HepG2 (cell line): Measurements from ENCODE around the gene KLF5. TPM values are rescaled to one million over a fixed set of nuclear protein-coding genes. Genes with fewer than 3 reads are reported as not detected.

ENCODE experiments used
- ATAC-seq: fragments of 200-7000 bp; cut with Tn5 transposase; 3 replicates; pipeline ENCODE4 v1.9.1; 2020; ENCODE audit warnings: mild to moderate bottlenecking, moderate library complexity
- BruUV-seq: library from RNA; stranded (reverse); fragments of 400-500 nt; replicated peaks from 2 replicates; lab custom pipeline; 2021; lab: Mats Ljungman, UMichigan
- CTCF ChIA-PET: fragments of 300-600 bp; formaldehyde crosslinking; extraction: SDS; loops from one replicate; lab custom pipeline; 2021; ENCODE audit warnings: low total read pairs, inconsistent platforms, low intra/inter-chr PET ratio; lab: Yijun Ruan, JAX
- POLR2A ChIA-PET: fragments of 350-600 bp; sonication (Branson Sonifier 250); formaldehyde crosslinking; loops from one replicate; lab custom pipeline; 2020; ENCODE audit warnings: antibody characterized with exemption, inconsistent platforms; lab: Yijun Ruan, JAX
- DNase-seq: peaks from one replicate; pipeline ENCODE4 v3.0.0-alpha.2; 2015; ENCODE audit warnings: low spot score
- FAIRE-seq: peaks from 3 replicates; lab custom pipeline; 2011; peaks lifted over from hg19 to GRCh38; lab: Jason Lieb, UNC
- H2AFZ ChIP-seq: one replicate; pipeline ENCODE4 v1.6.1; 2011; ENCODE audit warnings: low read length, inconsistent platforms
- H3K27ac ChIP-seq: fragments of 300-600 bp; 3 replicates; pipeline ENCODE4 v1.8.0; 2011; ENCODE audit warnings: mixed run types, mild to moderate bottlenecking, mixed read lengths, low read length, inconsistent platforms; ENCODE audit not compliant: insufficient read depth; ENCODE audit errors: extremely low read length
- H3K27me3 ChIP-seq, 2 experiments: fragments of 200-600 bp in 1 of 2; 2 replicates in 1 of 2; 3 replicates in 1 of 2; pipeline versions ENCODE4 v1.6.0 to v1.8.0; 2011; ENCODE audit warnings: low read length in 2 of 2, mild to moderate bottlenecking in 2 of 2, moderate library complexity in 2 of 2, inconsistent platforms in 1 of 2; ENCODE audit not compliant: insufficient read depth in 2 of 2, control insufficient read depth in 1 of 2
- H3K36me3 ChIP-seq, 2 experiments: fragments of 200-600 bp in 1 of 2; replicated peaks in 1 of 2; 2 replicates in 1 of 2; 3 replicates in 1 of 2; pipeline versions ENCODE4 v1.5.1 to v1.8.0; 2011; ENCODE audit warnings: low read length in 2 of 2, inconsistent platforms in 1 of 2; ENCODE audit not compliant: insufficient read depth in 2 of 2, control insufficient read depth in 1 of 2
- H3K4me1 ChIP-seq: 2 replicates; pipeline ENCODE4 v1.5.1; 2012; ENCODE audit warnings: low read length, inconsistent platforms; ENCODE audit not compliant: insufficient read depth
- H3K4me2 ChIP-seq: 2 replicates; pipeline ENCODE4 v1.6.0; 2011; ENCODE audit warnings: low read depth, low read length, inconsistent platforms
- H3K4me3 ChIP-seq, 3 experiments: fragments of 200-600 bp in 1 of 3; sonication (generic), shearing (Covaris generic) in 1 of 3; replicated peaks in 1 of 3; 2 replicates each; pipeline ENCODE4 v1.5.1; 2011 to 2016; ENCODE audit warnings: low read length in 3 of 3, inconsistent platforms in 2 of 3, low read depth in 2 of 3, mild to moderate bottlenecking in 2 of 3, control low read depth in 1 of 3, mixed read lengths in 1 of 3; ENCODE audit not compliant: insufficient read depth in 1 of 3
- H3K79me2 ChIP-seq: one replicate; pipeline ENCODE4 v1.6.1; 2011; ENCODE audit warnings: low read length, inconsistent platforms; ENCODE audit not compliant: insufficient read depth
- H3K9ac ChIP-seq: 2 replicates; pipeline ENCODE4 v1.6.0; 2011; ENCODE audit warnings: mild to moderate bottlenecking, low read depth, low read length, inconsistent platforms; ENCODE audit not compliant: insufficient read depth
- H3K9me3 ChIP-seq: 2 replicates; pipeline ENCODE4 v1.5.1; 2012; ENCODE audit warnings: mild to moderate bottlenecking, low read length
- H4K20me1 ChIP-seq: 2 replicates; pipeline ENCODE4 v1.6.0; 2011; ENCODE audit warnings: inconsistent platforms, mild to moderate bottlenecking, low read length, moderate library complexity; ENCODE audit not compliant: insufficient read depth
- EHMT2 ChIP-seq: fragments of 200-600 bp; sonication (generic); IDR thresholded peaks from 2 replicates; pipeline ENCODE4 v1.7.0; 2017; ENCODE audit warnings: antibody characterized with exemption, low read depth, low read length, borderline replicate concordance
- GTF3A ChIP-seq: sonication (generic); formaldehyde crosslinking; conservative IDR thresholded peaks from 2 replicates; pipeline ENCODE4 v1.4.0; 2020; ENCODE audit warnings: mild to moderate bottlenecking, missing genetic modification reagents
- HOXD1 ChIP-seq: sonication (generic); formaldehyde crosslinking; IDR thresholded peaks from 2 replicates; pipeline ENCODE4 v1.5.0; 2020; ENCODE audit warnings: missing genetic modification reagents
- IKZF4 ChIP-seq: sonication (generic); formaldehyde crosslinking; IDR thresholded peaks from 2 replicates; pipeline ENCODE4 v1.5.1; 2020; ENCODE audit warnings: borderline replicate concordance, mild to moderate bottlenecking, low read depth, missing genetic modification reagents; ENCODE audit errors: not compliant biosample characterization
- KAT7 ChIP-seq: IDR thresholded peaks from 2 replicates; pipeline ENCODE4 v1.6.1; 2018; ENCODE audit warnings: borderline replicate concordance, missing compliant biosample characterization
- NCOA2 ChIP-seq: sonication (generic); formaldehyde crosslinking; IDR thresholded peaks from 2 replicates; pipeline ENCODE4 v1.8.0; 2022; ENCODE audit warnings: inconsistent platforms
- NFAT5 ChIP-seq: sonication (generic); formaldehyde crosslinking; IDR thresholded peaks from 2 replicates; pipeline ENCODE4 v1.4.0; 2020; ENCODE audit warnings: missing genetic modification reagents
- PCBP1 ChIP-seq: fragments of 200-400 bp; formaldehyde crosslinking; IDR thresholded peaks from 2 replicates; pipeline ENCODE4 v1.6.1; 2017; ENCODE audit warnings: mild to moderate bottlenecking, low read depth, low read length, borderline replicate concordance
- RFX1 ChIP-seq: fragments of 450-650 bp; IDR thresholded peaks from 2 replicates; pipeline ENCODE4 v1.6.1; 2017
- SRF ChIP-seq: IDR thresholded peaks from 2 replicates; pipeline ENCODE4 v1.6.1; 2011; ENCODE audit warnings: mild to moderate bottlenecking, low read depth, low read length, moderate library complexity
- YEATS2 ChIP-seq: sonication (generic); formaldehyde crosslinking; IDR thresholded peaks from 2 replicates; pipeline ENCODE4 v1.4.0; 2020; ENCODE audit warnings: missing genetic modification reagents, borderline replicate concordance
- ZBTB20 ChIP-seq: sonication (generic); formaldehyde crosslinking; IDR thresholded peaks from 2 replicates; pipeline ENCODE4 v1.8.1; 2023; ENCODE audit warnings: missing genetic modification reagents, low read depth, mild to moderate bottlenecking, borderline replicate concordance
- ZFP90 ChIP-seq: sonication (generic); formaldehyde crosslinking; IDR thresholded peaks from 2 replicates; pipeline ENCODE4 v1.8.0; 2022; ENCODE audit warnings: missing genetic modification reagents, mild to moderate bottlenecking, inconsistent platforms, borderline replicate concordance
- ZNF296 ChIP-seq: sonication (generic); formaldehyde crosslinking; conservative IDR thresholded peaks from 2 replicates; pipeline ENCODE4 v1.5.0; 2020; ENCODE audit warnings: mild to moderate bottlenecking, missing genetic modification reagents
- ZNF503 ChIP-seq: sonication (generic); formaldehyde crosslinking; IDR thresholded peaks from 2 replicates; pipeline ENCODE4 v1.4.0; 2020; ENCODE audit warnings: missing genetic modification reagents
- ZNF547 ChIP-seq: sonication (generic); formaldehyde crosslinking; IDR thresholded peaks from 2 replicates; pipeline ENCODE4 v1.5.1; 2020; ENCODE audit warnings: mild to moderate bottlenecking, missing genetic modification reagents
- ZNF589 ChIP-seq: sonication (generic); formaldehyde crosslinking; conservative IDR thresholded peaks from 2 replicates; pipeline ENCODE4 v1.8.0; 2022; ENCODE audit warnings: mild to moderate bottlenecking, moderate library complexity, missing genetic modification reagents
- ZNF841 ChIP-seq: sonication (generic); formaldehyde crosslinking; IDR thresholded peaks from 2 replicates; pipeline ENCODE4 v1.8.1; 2023; ENCODE audit warnings: missing genetic modification reagents, borderline replicate concordance
- ZSCAN12 ChIP-seq: sonication (generic); formaldehyde crosslinking; IDR thresholded peaks from 2 replicates; pipeline ENCODE4 v1.9.0; 2021; ENCODE audit warnings: mild to moderate bottlenecking, missing genetic modification reagents
- WGBS: methylation state at CpG from one replicate; pipeline ENCODE4 v1.1.6; 2017; ENCODE audit warnings: low lambda C conversion rate; 5-methylcytosine and 5-hydroxymethylcytosine counted together
- in situ Hi-C: cut with HindIII; loops from 2 replicates; pipeline ENCODE4 v1.10.0; 2017; ENCODE audit warnings: low pct_unique_long_range_greater_than_20kb; ENCODE audit not compliant: extremely low pct_ligation_motif_present
- intact Hi-C: fragments of 100-400 bp; cut with micrococcal nuclease; formaldehyde crosslinking; loops from one replicate; pipeline ENCODE4 v1.10.0; 2022; ENCODE audit not compliant: unreplicated experiment
- polyA plus RNA-seq, 8 experiments: library from polyadenylated mRNA; depleted of rRNA in 3 of 8; stranded (reverse) in 7 of 8; unstranded in 1 of 8; fragments of >200 nt; fragmentation: Illumina TruSeq in 4 of 8; extraction: Trizol in 4 of 8; gene quantifications; 2 replicates each; pipeline versions ENCODE4 v1.2.1 to v1.2.3, GENCODE V29; 2011 to 2016; ENCODE audit warnings: low read depth in 4 of 8, missing spikeins in 1 of 8, mixed read lengths in 1 of 8; ENCODE audit not compliant: insufficient read depth in 1 of 8
- total RNA-seq, 5 experiments: library from RNA; depleted of rRNA; stranded (reverse); fragments of >200 nt; fragmentation: Illumina TruSeq; extraction: Trizol; gene quantifications; 2 replicates each; pipeline ENCODE4 v1.2.3, GENCODE V29; 2016; ENCODE audit warnings: low read depth in 1 of 5

Gene KLF5
- total and polyA plus RNA-seq, 2 of the 13 experiments (the other 11 are each of a cell fraction or from before 2014, with no cell fraction given): 1.7 to 9.2 TPM

- ChIA-PET CTCF (no interaction called here), POLR2A (no interaction called here)
- Histone ChIP-seq H3K4me3 (no peak overlapping the region), H3K9ac (no peak overlapping the region), H3K4me1 (no peaks in the 10 kb centered on the region), H4K20me1 (no peaks in the 10 kb centered on the region), H2AFZ (no peak overlapping the region), H3K27me3 (no peaks in the 10 kb centered on the region), H3K9me3 (no peaks in the 10 kb centered on the region), H3K36me3 (no peaks in the 10 kb centered on the region), H3K4me2 (no peak overlapping the region), H3K79me2 (no peaks in the 10 kb centered on the region), H3K27ac (no peak overlapping the region)
- intact Hi-C loops: no loop called here
- WGBS: 74% methylated on average over 1 of the region's 1 CpG
- BruUV-seq: no TSS peak
- DNase-seq (peak; percentile 13), FAIRE-seq (no peak), ATAC-seq (peak; percentile 51)
- in situ Hi-C loops: no loop called here
- TF ChIP-seq NFAT5 (CRISPR knock-in tag): no peak
- no peak for TF ChIP-seq HOXD1 (CRISPR knock-in tag)
- TF ChIP-seq ZSCAN12 (CRISPR knock-in tag): no peak
- no peak for TF ChIP-seq ZNF589 (CRISPR knock-in tag)
- TF ChIP-seq IKZF4 (CRISPR knock-in tag): no peak
- no peak for TF ChIP-seq RFX1
- TF ChIP-seq ZFP90: no peak
- no peak for TF ChIP-seq ZNF841 (CRISPR knock-in tag)
- no peak for TF ChIP-seq ZNF503 (CRISPR knock-in tag)
- TF ChIP-seq EHMT2: no peak
- no peak for TF ChIP-seq ZNF547 (CRISPR knock-in tag)
- no peak for TF ChIP-seq KAT7 (CRISPR knock-in tag)
- no peak for TF ChIP-seq GTF3A (CRISPR knock-in tag)
- TF ChIP-seq YEATS2: no peak
- no peak for TF ChIP-seq ZNF296 (CRISPR knock-in tag)
- no peak for TF ChIP-seq SRF
- TF ChIP-seq ZBTB20 (CRISPR knock-in tag): no peak
- TF ChIP-seq NCOA2 (CRISPR knock-in tag): no peak
- no peak for TF ChIP-seq PCBP1
Observed at GRCh38 chr13:73018336-73018735, 40.5 kb upstream of the KLF5 start.
